Amniotic stem cell (primary cell): Measurements from ENCODE around the gene PIGS.
"Not testable (repeated sequence)": the region's sequence is repeated elsewhere in the genome, so short reads cannot be mapped to it uniquely, and the experiment has no call there.

Experiments
- DNase-seq: peaks from one replicate; lab custom pipeline; 2025; lab: John Stamatoyannopoulos, UW

Gene PIGS

DNA sequence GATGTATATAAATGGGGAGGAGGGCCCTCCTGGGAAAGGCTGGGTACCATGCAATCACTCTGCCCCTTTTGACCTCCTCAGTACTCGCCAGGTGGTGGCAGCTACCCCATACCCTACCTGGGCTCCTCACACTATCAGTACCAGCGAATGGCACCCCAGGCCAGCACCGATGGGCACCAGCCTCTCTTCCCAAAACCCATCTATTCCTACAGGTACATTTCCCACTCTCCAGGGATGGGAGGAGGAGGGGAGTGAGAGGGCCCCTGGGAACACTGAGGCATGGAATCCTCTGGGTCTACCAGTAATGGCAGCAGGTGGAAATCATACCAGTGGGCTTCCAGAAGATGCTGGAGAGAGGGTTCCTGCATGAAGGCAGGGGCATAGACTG lies 42.3 kb downstream of the PIGS start:
- no peak for DNase-seq

DNA sequence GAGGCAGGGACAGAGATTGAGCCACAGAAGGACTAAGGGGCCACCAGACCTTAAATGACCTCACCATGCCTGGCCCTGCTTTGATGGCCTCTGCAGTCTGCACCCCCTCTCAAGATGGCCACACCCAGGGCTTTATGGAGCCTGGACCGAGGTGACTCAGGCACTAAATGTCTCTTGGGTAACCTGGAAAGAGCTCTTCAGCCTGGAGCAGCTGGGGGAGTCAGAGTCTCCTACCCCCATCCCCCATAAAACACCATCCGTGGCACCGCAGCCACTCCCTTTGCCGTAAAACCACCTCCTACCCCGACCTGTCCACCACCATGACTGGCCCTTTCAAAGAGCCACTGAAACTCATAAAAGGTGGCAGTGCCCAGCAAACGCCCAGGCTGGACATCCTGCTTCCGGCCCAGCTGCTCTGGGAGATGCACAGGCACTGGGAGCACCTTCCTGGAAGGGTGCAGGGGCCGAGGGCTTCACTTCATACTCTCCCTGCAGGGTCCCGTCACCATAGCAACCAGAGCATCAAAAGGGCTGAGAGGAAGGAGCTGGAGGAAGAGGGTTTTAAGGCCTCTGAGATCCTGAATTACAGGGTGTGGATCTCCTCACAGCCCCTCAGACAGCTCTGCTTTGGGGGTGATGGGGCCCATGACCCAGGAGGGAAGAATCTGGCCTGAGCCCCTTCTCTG lies 42.9 kb downstream of the PIGS start:
- DNase-seq: no peak

DNA sequence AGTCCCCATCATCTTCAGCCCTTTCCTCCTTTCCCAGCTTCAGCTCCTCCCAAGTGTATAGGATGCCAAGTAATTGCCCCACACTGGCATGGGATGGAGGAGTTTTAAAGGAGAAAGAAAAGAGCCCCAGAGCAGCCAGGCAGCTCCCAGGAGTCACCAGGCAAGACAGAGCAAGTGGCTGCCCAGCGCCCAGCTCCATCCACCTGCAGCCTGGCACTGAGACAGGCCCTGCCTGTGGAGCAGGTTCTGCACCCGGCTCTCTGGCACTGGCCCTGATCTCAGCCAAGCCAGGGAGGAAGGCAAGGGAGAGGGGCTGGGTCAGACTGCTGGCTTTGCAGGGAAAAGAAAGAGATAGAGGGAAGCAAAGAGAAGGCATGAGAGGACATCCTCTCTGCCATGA lies 43.5 kb downstream of the PIGS start:
- no peak for DNase-seq

DNA sequence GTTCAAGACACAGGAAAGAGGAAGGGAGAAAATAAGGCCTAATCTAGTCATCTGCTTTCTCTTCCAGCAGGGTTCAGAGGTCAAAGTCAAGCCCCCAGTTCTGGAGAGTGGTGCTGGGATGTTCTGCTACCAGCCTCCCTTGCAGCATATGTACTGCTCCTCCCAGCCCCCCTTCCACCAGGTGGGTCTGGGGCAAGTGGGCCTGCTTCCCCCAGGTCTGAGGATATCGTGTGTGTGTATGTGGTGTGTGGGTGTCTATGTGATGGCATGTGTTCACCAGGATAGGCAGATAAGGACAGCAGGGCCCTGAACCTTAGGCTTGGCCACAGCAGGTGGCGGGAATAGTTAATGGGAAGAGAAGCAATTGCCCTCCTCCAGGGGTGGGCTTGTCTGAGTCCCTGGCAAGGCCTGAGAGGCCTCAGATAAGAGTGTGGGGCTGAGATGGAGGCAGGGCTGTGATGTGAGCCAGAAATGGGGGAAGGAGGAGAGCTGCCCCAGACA lies 44.1 kb downstream of the PIGS start:
- DNase-seq: no peak

DNA sequence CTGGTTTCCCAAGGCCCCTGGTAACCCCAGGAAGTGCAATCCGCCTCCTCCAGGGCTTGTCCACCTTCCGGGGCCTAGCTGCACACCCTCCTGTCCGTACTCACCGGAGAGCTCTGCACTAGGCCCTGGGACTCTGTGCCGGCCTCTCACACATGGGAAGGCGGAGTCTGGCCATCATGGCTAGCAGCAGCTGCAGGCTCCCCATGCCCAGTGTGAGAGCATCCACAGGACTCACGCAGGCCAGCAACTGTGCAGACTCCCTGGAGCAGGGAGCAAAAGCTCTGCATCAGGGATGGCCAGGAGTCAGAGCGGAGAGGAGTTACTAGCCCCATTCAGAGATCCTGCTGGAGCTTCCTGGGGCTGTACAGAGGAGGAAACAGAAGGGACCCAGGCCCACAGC lies 44.9 kb downstream of the PIGS start:
- DNase-seq: no peak

DNA sequence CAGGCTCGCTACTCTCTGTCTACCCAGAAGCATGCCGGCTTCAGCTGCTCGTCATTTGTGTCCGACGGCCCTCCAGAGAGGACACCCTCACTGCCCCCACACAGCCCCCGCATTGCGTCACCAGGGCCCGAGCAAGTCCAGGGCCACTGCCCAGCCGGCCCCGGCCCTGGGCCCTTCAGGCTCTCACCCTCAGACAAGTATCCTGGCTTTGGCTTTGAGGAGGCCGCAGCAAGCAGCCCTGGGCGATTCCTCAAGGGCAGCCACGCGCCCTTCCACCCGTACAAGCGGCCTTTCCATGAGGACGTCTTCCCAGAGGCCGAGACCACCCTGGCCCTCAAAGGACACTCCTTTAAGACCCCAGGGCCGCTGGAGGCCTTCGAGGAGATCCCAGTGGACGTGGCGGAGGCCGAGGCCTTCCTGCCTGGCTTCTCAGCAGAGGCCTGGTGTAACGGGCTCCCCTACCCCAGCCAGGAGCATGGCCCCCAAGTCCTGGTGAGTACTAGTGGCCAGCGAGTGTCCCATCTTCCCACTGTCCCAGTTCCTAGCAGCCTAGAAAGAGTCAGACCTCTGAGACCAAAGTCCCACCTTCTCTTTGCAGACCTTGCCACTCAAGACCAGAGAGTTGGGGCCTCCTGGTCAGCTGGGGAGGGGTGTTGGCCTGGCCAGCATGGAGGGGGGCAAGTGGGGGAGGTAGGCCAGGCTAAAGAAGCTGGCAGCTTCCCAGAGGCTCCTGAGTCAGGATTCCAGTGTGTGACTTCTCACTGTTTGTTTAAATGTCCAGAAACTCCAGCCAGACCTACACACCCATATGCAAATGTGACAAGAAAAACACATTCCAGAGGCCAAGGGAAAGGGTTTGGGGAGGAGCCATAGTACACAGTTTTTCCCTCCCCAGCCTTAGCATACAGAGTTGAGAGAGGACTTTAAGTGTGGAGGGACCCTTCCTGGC lies 46.6 kb downstream of the PIGS start:
- DNase-seq: peak; percentile 7

DNA sequence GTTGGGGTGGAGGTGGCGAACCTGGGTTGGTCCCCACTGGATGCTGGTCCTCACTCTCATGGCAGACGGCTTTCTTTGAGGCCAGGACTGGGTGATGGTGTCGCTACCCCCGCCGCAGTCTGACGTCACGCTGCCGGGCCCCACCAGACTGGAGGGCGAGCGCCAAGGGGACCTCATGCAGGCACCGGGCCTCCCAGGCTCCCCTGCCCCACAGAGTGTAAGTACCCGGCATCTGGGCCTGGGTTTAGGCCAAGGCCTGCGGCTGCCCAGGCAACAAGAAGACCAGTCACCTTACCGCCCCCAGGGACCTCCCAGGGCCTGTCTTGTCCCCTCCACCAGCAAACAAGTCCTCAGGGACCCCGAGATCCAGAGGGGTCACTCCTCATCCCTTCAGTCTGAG lies 47.4 kb downstream of the PIGS start:
- DNase-seq: no peak

DNA sequence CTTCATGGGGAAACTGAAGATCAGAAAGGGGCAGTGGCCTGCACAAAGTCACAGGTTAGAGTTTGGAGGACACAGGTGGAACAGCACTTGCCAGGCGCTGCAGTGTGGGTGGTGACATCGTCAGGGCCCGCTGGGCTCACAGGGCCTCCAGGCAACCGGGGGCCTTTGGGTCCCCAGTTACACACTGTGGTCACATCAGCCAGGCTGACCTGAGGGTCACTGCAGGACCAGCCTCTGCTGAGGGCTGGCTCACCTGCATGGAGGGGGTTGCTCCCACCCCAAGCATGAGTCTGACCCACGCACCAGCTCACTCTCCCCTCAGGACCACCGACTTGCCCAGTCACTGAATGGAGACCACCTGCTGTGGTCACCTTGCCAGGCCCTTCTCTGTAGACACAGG lies 48.1 kb downstream of the PIGS start:
- DNase-seq: no peak

DNA sequence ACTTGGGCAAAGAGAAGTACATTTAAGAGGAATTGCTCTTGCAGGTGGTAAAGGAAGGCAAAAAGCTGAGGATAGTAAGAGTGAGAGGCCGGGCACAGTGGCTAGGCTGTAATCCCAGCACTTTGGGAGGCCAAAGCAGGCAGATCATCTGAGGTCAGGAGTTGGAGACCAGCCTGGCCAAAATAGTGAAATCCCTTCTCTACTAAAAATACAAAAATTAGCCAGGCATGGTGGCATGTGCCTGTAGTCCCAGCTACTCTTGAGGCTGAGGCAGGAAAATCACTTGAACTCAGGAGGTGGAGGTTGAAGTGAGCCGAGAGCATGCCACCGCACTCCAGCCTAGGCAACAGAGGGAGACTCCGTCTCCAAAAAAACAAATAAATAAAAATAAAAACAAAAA lies 49.0 kb downstream of the PIGS start:
- DNase-seq: not testable (repeated sequence)

DNA sequence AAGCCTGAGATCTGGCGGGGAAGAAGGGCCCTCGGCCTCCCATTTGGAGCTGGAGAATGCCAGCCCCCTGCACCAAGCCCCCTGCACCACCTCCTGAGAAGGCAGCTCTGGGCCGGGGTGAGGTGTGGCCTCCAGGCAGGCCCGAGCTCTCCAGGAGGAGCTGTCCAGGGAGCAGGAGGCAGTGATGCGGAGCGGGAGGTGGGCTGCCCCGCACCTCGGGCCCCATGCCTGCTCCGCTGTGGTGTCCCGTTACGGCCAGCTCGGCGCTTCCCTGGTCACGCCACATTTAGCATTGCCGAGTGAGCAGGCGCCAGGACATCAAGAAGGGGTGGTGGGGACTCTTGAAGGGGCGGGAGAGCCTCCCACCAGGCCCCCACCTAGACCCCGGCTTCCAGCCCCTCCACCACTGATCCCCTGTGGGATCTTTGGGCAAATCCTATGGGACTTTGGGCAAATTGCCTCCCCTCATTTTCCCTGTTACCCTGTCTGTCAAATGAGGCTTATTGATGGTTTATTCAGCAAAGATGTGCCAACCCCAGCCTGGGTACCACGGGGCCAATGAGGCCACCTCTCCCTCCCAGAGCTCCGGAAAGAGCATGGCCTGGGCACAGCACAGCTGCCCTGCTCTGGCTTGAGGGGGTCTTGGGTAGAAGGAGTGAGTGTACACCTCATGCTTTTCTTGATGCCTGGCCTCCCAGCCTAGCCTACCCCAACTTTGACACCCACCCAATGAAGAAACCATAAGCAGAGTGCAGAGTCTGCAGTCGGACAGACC lies 49.8 kb downstream of the PIGS start:
- no peak for DNase-seq

DNA sequence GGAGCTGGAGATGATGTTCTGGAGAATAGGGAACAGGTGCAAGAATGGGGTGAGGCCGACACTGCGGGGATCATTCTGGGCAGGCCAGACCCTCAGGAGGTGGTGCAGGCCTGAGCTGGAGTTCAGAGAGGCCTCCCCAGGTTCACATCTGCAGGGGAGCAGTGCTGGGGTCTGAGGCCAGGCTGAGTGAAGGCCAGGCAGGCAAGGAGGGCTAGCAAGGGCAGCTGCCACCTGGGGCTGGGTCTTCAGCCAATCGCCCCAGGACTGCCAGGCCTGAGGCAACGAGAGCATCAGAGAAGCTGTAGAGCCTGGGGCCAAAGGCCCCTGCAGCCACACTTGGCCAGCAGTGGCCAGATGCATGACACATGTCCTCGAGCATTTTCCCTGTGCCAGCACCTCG lies 50.6 kb downstream of the PIGS start:
- no peak for DNase-seq

DNA sequence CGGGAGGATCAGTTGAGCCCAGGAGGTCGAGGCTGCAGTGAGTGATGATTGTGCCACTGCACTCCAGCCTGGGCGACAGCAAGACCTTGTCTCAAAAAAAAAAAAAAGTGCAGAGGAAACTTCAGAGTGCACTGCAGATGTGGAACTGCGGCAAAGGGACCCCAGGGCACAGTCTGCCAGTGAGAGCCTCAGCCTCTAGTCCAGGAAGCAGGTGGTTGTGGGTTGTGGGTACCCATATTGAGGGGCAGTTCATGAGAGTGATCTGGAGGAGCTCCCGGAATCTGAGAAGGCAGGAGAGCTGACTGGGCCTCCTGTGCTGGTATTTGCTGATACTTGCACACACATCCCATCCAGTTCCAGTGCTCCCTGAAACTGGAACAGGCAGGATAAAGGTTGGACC lies 52.1 kb downstream of the PIGS start:
- DNase-seq: no peak

DNA sequence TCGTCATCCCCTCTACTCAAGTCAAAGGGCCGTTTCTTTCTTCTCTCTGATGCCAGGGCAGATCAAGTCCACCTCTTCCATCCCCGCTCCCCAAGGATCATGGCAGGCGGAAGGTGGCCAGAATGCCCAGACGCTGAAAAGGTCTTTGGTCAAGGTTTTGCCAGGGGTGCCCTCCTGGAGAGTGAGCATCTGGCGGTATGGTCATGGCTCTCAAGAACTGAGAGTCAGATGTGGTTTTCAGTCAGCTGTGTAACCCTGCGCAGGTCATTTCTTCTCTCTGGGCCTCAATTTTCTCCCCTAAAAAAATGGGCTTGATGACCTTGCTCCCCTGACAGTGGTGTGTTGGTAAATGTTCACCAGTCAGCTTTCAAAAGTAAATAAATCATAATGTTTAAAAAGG lies 52.7 kb downstream of the PIGS start:
- no peak for DNase-seq

DNA sequence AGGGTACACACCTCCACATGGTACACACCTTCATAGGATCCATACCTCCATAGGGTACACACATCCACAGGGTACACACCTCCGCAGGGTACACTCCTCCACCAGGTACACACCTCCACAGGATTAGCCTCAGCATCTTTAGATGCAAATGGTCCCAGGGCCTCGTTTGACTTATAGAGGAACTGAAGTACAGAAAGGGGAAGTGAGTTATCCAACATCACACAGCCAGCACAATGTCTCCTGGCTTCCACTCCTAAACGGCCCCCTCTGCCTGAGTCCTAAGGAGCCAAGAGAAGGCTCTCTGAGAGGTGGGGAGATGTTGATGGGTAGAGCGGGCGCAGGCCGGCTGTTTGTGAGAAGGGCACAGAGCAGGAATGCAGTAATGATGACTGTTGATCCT lies 53.2 kb downstream of the PIGS start:
- DNase-seq: no peak

DNA sequence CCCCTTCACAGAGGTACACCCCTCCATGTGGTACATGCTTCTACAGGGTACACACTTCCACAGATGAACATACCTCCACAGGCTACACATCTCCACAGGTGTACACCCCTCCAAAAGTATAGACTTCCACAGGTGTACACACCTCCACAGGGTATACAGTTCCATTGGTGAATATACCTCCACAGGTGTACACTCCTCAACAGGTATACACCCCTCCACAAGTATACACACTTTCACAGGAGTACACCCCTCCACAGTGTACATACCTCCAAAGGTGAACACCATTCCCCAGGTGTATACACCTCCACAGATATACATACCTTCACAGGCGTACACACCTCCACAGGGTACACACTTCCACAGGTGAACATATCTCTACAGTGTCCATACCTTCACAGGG lies 55.8 kb downstream of the PIGS start:
- no peak for DNase-seq

DNA sequence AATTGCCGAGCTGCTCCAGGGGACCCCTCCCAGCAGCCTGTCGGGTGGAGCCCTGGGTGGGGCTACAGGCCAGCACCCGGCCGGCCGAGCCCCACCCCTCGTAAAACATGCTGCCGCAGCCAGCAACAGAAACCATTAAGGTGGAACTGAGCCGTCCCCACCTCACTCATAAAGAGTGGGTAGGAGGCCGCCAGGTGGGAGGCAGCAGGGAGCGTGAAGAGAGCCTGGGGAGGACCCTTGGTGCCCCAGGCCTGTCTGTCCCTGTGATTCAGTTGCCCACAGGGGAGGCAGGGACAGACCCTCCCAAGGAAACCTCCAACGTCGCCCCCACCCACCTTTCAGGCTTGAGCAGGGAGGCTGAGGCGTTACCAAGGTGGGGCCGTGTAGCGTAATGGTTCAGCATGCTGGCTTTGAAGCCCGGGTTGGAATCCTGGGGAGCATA lies 56.7 kb downstream of the PIGS start:
- no peak for DNase-seq

DNA sequence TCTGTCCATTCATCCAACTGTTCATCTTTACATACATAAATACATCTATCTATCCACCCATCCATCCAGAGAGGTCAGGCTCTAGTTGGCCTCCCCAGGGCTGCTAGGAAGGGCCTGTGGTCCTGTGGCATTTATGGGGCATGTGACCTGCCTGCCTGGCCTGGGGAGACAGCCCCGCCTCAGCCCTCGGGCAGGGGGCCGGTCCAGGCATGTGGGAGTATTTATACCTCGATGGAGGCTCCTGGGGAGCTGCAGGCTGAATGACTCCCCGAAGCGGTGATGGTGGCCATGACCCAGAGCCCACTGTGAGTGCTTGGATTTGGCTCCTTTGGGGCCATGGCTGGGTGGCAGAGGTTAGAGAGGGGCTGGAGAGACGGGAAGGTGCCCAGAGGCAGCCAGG lies 57.8 kb downstream of the PIGS start:
- no peak for DNase-seq

DNA sequence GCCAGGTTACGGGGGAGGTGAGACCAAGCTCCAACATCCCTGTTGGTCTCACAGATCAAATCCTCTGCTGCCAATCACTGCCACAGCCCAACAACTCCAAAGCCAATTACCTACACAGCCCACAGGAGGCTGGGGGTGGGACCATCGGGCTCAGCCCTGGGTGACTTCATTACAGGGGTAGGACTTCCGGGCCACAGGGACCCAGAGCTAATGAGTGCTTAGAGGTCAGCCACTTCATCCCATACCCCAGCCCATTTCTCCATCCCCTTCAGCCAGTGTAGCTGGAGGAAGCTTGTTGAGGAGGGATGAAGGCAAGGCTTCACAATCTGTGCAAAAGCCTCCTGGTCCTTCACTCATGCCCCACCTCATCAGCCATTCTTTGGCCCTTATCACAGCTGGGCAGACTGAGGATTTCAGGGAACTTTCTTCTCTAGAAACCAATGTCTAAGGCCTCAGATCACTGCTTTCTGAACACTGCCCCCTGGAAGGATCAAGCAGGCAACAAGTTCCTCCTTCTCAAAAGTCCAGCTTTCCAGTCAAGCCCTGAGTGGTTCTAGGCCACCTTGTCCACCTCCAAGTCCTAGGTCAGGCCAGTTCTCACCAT lies 59.4 kb downstream of the PIGS start:
- no peak for DNase-seq

DNA sequence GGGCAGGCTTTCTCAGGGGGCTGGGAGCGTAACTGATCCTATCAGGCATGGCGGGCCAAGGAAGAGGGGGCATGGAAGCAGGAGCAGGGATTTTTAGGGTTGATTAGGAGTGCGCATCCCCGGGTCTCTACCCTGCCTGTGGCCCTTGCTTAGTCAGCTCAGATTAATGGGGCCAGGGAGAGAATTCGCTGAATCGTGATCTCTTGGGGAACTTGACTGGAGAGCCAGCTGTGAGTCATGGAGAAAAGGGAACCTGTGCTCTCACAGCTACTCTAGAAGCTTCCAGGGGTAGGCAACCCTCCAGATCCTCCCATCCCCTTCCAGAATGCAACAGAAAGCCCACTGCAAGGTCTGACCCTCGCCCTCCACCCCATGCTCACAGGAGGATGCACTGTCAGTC lies 61.5 kb downstream of the PIGS start:
- DNase-seq: no peak

DNA sequence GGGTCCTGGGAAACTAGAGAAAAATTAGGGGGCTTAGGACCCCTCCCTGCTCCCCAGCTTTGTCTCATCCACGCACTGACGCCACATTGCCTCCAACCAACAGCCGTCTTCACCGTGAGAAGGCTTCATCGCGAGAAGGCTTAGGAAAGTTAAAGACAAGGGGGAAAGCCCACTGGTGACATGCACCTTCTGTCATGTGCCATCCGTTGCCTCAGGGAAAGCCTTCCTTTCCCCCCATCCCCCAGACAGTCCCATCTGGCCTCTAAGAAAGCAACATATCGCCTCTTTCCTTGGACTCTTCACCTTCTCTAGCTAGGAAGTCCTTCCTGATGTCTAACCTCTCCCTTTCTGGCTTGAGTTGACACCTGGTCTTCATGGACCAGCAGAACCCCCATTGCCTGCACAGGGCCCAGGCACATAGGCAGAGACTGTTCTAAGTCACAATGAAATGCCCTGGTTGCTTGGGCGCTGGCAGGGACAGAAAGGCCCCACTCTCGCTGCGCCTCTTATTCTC lies 63.1 kb downstream of the PIGS start:
- no peak for DNase-seq

DNA sequence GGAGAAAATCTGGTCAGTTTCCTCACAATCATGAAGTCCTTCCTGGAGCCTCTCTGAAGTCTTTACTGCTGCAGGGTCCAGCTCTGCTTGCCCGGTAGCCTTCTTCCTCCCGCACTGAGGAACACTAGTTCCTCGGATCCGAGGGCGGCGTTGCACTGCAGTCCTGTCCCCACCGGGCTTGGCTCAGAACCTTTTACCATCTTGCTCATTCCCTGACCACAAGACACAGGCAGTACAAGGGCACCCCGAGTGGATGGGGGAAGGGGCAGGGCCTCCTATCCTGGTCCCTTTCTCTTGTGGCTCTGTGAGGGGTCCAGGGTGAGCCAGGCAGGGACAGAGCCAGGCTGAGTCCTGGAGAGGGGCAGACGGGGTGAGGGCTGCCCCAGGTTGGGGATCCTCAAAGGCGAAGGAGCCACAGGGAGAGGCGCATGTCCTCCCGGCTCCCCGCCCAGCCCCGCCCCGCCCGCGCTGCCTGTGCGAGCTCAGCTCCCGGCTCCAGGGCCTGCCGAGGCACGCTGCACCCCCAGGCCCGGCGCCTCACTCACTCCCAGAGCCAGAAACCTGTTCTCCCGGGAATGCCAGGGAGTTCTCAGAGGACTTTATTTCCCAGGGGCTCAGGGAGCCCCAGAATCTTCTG lies 63.6 kb downstream of the PIGS start:
- no peak for DNase-seq
